HG02970 (cell line): Measurements from ENCODE around the gene MOV10.
"Not testable (repeated sequence)": the region's sequence is repeated elsewhere in the genome, so short reads cannot be mapped to it uniquely, and the experiment has no call there.

Source experiments
- ATAC-seq: cut with Tn5 transposase; IDR thresholded peaks from one replicate; pipeline ENCODE4 v1.9.1; 2021; ENCODE audit warnings: mild to moderate bottlenecking, moderate library complexity, moderate number of reproducible peaks; ENCODE audit not compliant: unreplicated experiment, low FRiP score

MOV10 gene

GRCh38 chr1:112674440-112674985 is at the start of gene MOV10:
TSS of gene MOV10 (plus strand) at chr1:112674659. CDS start at chr1:112674913, 254 bp downstream.
- peak; percentile 55 for ATAC-seq

GRCh38 chr1:112625696-112626095 is 48.8 kb upstream of the MOV10 start:
- ATAC-seq, result no peak

GRCh38 chr1:112626193-112626592 is 48.3 kb upstream of the MOV10 start:
- no peak for ATAC-seq

- ATAC-seq, result no peak
Observed at GRCh38 chr1:112626887-112627286, 47.6 kb upstream of the MOV10 start.

- ATAC-seq, result no peak
Observed at GRCh38 chr1:112628516-112628915, 45.9 kb upstream of the MOV10 start.

GRCh38 chr1:112629256-112629655 is 45.2 kb upstream of the MOV10 start:
- ATAC-seq, result no peak

GRCh38 chr1:112633628-112634027 is 40.8 kb upstream of the MOV10 start:
- no peak for ATAC-seq

- no peak for ATAC-seq
Observed at GRCh38 chr1:112634367-112634766, 40.1 kb upstream of the MOV10 start.

GRCh38 chr1:112636056-112636455 is 38.4 kb upstream of the MOV10 start:
- no peak for ATAC-seq

- ATAC-seq, result no peak
Observed at GRCh38 chr1:112636597-112637253, 37.7 kb upstream of the MOV10 start.

- no peak for ATAC-seq
Observed at GRCh38 chr1:112637254-112638109, 37.0 kb upstream of the MOV10 start.

- no peak for ATAC-seq
Observed at GRCh38 chr1:112638110-112638428, 36.4 kb upstream of the MOV10 start.

GRCh38 chr1:112640437-112640836 is 34.0 kb upstream of the MOV10 start:
- not testable (repeated sequence) for ATAC-seq

- ATAC-seq, result no peak
Observed at GRCh38 chr1:112643080-112643479, 31.4 kb upstream of the MOV10 start.

- no peak for ATAC-seq
Observed at GRCh38 chr1:112646225-112646624, 28.2 kb upstream of the MOV10 start.

GRCh38 chr1:112651205-112651604 is 23.3 kb upstream of the MOV10 start:
- no peak for ATAC-seq

- ATAC-seq, result no peak
Observed at GRCh38 chr1:112665857-112666256, 8.6 kb upstream of the MOV10 start.

GRCh38 chr1:112666946-112667345 is 7.5 kb upstream of the MOV10 start:
- ATAC-seq, result no peak

- no peak for ATAC-seq
Observed at GRCh38 chr1:112672009-112672408, 2.5 kb upstream of the MOV10 start.

- ATAC-seq, result no peak
Observed at GRCh38 chr1:112672842-112673241, 1.6 kb upstream of the MOV10 start.

- ATAC-seq, result peak; percentile 7
Observed at GRCh38 chr1:112673592-112674439, 643 bp upstream of the MOV10 start.
